CD14-positive monocyte (primary cell): ENCODE results near the gene SNX13. TPM values are rescaled to one million over a fixed set of nuclear protein-coding genes. Genes with fewer than 3 reads are reported as not detected.

Experiments used
- DNase-seq, 3 donors: peaks; one replicate each; pipeline ENCODE4 v3.0.0-alpha.2; 2011 to 2022
- H2AFZ ChIP-seq: 2 replicates; pipeline ENCODE4 v1.6.0; 2012; ENCODE audit warnings: mild to moderate bottlenecking, low read depth, low read length, inconsistent platforms; ENCODE audit not compliant: insufficient read depth, poor library complexity, severe bottlenecking
- H3K27ac ChIP-seq, 2 donors: 1 replicate in 1 of 2; 2 replicates in 1 of 2; pipeline ENCODE4 v1.5.1; 2012 to 2013; ENCODE audit warnings: low read length in 2 of 2, control low read depth in 1 of 2, inconsistent platforms in 1 of 2, low read depth in 1 of 2, mild to moderate bottlenecking in 1 of 2
- H3K27me3 ChIP-seq, 2 donors: one replicate each; pipeline versions ENCODE4 v1.6.0 to v1.6.1; 2011 to 2013; ENCODE audit warnings: low read length in 2 of 2; ENCODE audit not compliant: control insufficient read depth in 2 of 2, insufficient read depth in 2 of 2
- H3K36me3 ChIP-seq, 2 donors: replicated peaks in 1 of 2; 1 replicate in 1 of 2; 2 replicates in 1 of 2; pipeline versions ENCODE4 v1.5.1 to v1.6.1; 2012 to 2013; ENCODE audit warnings: low read length in 2 of 2, control low read depth in 1 of 2, inconsistent platforms in 1 of 2, mild to moderate bottlenecking in 1 of 2; ENCODE audit not compliant: insufficient read depth in 2 of 2, control insufficient read depth in 1 of 2
- H3K4me1 ChIP-seq, 2 donors: 1 replicate in 1 of 2; 2 replicates in 1 of 2; pipeline versions ENCODE4 v1.5.1 to v1.6.1; 2012 to 2013; ENCODE audit warnings: low read length in 2 of 2, control low read depth in 1 of 2, inconsistent platforms in 1 of 2, mild to moderate bottlenecking in 1 of 2, moderate library complexity in 1 of 2; ENCODE audit not compliant: insufficient read depth in 2 of 2, control insufficient read depth in 1 of 2
- H3K4me2 ChIP-seq: replicated peaks from 2 replicates; pipeline ENCODE3; 2012; ENCODE audit warnings: low read length, moderate library complexity, mild to moderate bottlenecking; ENCODE audit not compliant: poor library complexity, severe bottlenecking; ENCODE audit errors: extremely low read depth
- H3K4me3 ChIP-seq, 3 experiments: fragments of 200-600 bp in 1 of 3; sonication (generic) in 1 of 3; replicated peaks in 1 of 3; 1 replicate in 2 of 3; 2 replicates in 1 of 3; pipeline ENCODE4 v1.5.1; 2011 to 2013; ENCODE audit warnings: low read length in 3 of 3, mild to moderate bottlenecking in 3 of 3, control low read depth in 2 of 3, low read depth in 2 of 3, inconsistent platforms in 1 of 3, moderate library complexity in 1 of 3
- H3K79me2 ChIP-seq: 2 replicates; pipeline ENCODE4 v1.6.0; 2012; ENCODE audit warnings: mild to moderate bottlenecking, control low read depth, inconsistent platforms, low read length, moderate library complexity; ENCODE audit not compliant: insufficient read depth
- H3K9ac ChIP-seq: 2 replicates; pipeline ENCODE4 v1.6.0; 2017; ENCODE audit warnings: low read length, mild to moderate bottlenecking; ENCODE audit not compliant: insufficient read depth, poor library complexity, severe bottlenecking
- H3K9me3 ChIP-seq, 2 donors: replicated peaks in 1 of 2; 1 replicate in 1 of 2; 2 replicates in 1 of 2; pipeline versions ENCODE4 v1.5.1 to v1.6.1; 2012 to 2013; ENCODE audit warnings: low read length in 2 of 2, control low read depth in 1 of 2; ENCODE audit not compliant: control insufficient read depth in 1 of 2, insufficient read depth in 1 of 2
- H4K20me1 ChIP-seq: 2 replicates; pipeline ENCODE4 v1.6.0; 2012; ENCODE audit warnings: mild to moderate bottlenecking, low read length, control low read depth, moderate library complexity; ENCODE audit not compliant: insufficient read depth
- H3K27ac Mint-ChIP-seq, 7 donors: one replicate each; pipeline ENCODE4 v1.8.0; 2020; ENCODE audit warnings: mild to moderate bottlenecking in 7 of 7, mixed read lengths in 7 of 7, moderate library complexity in 6 of 7, inconsistent platforms in 2 of 7
- H3K27me3 Mint-ChIP-seq, 3 donors: one replicate each; pipeline ENCODE4 v1.8.0; 2021 to 2022; ENCODE audit warnings: low read depth in 3 of 3, mild to moderate bottlenecking in 3 of 3, mixed read lengths in 3 of 3, moderate library complexity in 3 of 3, inconsistent platforms in 1 of 3
- H3K36me3 Mint-ChIP-seq, 2 donors: one replicate each; pipeline ENCODE4 v1.8.0; 2020; ENCODE audit warnings: mixed read lengths in 2 of 2, inconsistent platforms in 1 of 2, mild to moderate bottlenecking in 1 of 2
- H3K4me1 Mint-ChIP-seq: one replicate; pipeline ENCODE4 v1.8.0; 2020; ENCODE audit warnings: mild to moderate bottlenecking, mixed read lengths
- H3K4me3 Mint-ChIP-seq, 2 donors: one replicate each; pipeline ENCODE4 v1.8.0; 2020; ENCODE audit warnings: mild to moderate bottlenecking in 2 of 2, mixed read lengths in 2 of 2, moderate library complexity in 1 of 2
- H3K9me3 Mint-ChIP-seq, 7 donors: one replicate each; pipeline ENCODE4 v1.8.0; 2020 to 2022; ENCODE audit warnings: mixed read lengths in 7 of 7, mild to moderate bottlenecking in 6 of 7, moderate library complexity in 6 of 7, inconsistent platforms in 2 of 7
- WGBS: methylation state at CpG from one replicate; pipeline ENCODE4 v1.1.5; 2013; ENCODE audit warnings: missing lambda C conversion rate; ENCODE audit not compliant: insufficient coverage; 5-methylcytosine and 5-hydroxymethylcytosine counted together
- intact Hi-C, 2 donors: fragments of 100-400 bp; cut with micrococcal nuclease; formaldehyde crosslinking; loops; one replicate each; pipeline versions ENCODE4 v1.15.0 to v1.15.1; 2023
- polyA plus RNA-seq, 3 donors: library from polyadenylated mRNA; depleted of rRNA in 1 of 3; unstranded in 2 of 3; stranded (reverse) in 1 of 3; fragments of 300-500 nt in 2 of 3; fragments of >200 nt in 1 of 3; fragmentation: Illumina TruSeq in 2 of 3; gene quantifications; 1 replicate in 2 of 3; 2 replicates in 1 of 3; pipeline ENCODE4 v1.2.3, GENCODE V29; 2012 to 2021
- TF ChIP-seq, protein P1 (sequence below): fragments of 200-600 bp; IDR thresholded peaks from one replicate; pipeline ENCODE4 v1.8.0; 2022; ENCODE audit warnings: antibody characterized with exemption, mild to moderate bottlenecking

The SNX13 gene
- polyA plus RNA-seq, 3 donors, result 12.1 to 31.3 (median 17.4) TPM

DNA sequence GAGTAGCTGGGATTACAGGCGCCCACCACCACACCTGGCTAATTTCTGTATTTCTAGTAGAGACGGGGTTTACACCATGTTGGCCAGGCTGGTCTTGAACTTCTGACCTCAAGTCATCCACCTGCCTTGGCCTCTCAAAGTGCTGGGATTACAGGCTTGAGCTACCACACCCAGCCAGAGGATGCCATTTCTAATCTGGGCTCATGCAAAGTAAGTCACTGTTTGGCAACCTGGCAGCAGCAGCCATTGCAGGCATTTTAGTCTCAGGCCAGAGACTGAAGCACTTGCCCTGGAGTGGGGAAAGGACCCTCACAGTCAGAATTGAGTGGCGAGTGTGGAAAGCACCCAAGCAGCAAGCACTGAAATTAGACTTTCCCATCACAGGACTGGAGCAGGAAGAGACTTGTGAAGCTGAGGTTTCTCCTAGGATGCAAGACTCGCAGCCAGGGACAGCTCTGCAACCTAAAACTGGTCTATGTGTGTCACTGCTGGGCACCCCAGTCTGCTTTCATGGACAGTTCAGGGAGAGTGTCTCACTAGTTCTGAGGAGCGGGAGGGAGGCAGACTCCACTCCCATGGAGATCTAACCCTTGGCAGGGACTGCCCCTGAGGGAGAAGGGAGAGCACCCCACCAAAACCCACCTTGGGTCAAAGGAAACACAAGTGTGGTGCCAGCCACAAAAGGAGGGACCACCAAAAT lies 27.6 kb downstream of the SNX13 start:
- Histone ChIP-seq H3K27ac (no peak overlapping the region), H3K27me3 (no peaks in the 10 kb centered on the region), H3K9me3 (peaks cover 0 to 11% of the 10 kb centered on the region in 2 donors), H3K4me3 (no peak overlapping the region), H3K36me3 (no peaks in the 10 kb centered on the region), H3K79me2 (peaks cover 99% of the 10 kb centered on the region), H3K4me2 (no peak overlapping the region), H2AFZ (no peak overlapping the region), H3K4me1 (no peaks in the 10 kb centered on the region), H3K9ac (no peak overlapping the region), H4K20me1 (peaks cover 100% of the 10 kb centered on the region)
- peaks cover 7% of the 10 kb centered on the region for H3K4me1 Mint-ChIP-seq
- no peak for DNase-seq
- H3K9me3 Mint-ChIP-seq, result peaks cover 0 to 6% (median 2%) of the 10 kb centered on the region in 7 donors
- no peak overlapping the region for H3K4me3 Mint-ChIP-seq
- TF ChIP-seq, protein P1, sequence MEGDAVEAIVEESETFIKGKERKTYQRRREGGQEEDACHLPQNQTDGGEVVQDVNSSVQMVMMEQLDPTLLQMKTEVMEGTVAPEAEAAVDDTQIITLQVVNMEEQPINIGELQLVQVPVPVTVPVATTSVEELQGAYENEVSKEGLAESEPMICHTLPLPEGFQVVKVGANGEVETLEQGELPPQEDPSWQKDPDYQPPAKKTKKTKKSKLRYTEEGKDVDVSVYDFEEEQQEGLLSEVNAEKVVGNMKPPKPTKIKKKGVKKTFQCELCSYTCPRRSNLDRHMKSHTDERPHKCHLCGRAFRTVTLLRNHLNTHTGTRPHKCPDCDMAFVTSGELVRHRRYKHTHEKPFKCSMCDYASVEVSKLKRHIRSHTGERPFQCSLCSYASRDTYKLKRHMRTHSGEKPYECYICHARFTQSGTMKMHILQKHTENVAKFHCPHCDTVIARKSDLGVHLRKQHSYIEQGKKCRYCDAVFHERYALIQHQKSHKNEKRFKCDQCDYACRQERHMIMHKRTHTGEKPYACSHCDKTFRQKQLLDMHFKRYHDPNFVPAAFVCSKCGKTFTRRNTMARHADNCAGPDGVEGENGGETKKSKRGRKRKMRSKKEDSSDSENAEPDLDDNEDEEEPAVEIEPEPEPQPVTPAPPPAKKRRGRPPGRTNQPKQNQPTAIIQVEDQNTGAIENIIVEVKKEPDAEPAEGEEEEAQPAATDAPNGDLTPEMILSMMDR, result no peak
- peak overlapping the region in 2 of 7 donors; percentile 6 to 26 for H3K27ac Mint-ChIP-seq
- peaks cover 0 to 3% (median 0%) of the 10 kb centered on the region in 3 donors for H3K27me3 Mint-ChIP-seq
- H3K36me3 Mint-ChIP-seq, result peaks cover 3 to 15% of the 10 kb centered on the region in 2 donors
- intact Hi-C loops, result no loop called here
- WGBS, result 93% methylated on average over 5 of the region's 5 CpGs

DNA sequence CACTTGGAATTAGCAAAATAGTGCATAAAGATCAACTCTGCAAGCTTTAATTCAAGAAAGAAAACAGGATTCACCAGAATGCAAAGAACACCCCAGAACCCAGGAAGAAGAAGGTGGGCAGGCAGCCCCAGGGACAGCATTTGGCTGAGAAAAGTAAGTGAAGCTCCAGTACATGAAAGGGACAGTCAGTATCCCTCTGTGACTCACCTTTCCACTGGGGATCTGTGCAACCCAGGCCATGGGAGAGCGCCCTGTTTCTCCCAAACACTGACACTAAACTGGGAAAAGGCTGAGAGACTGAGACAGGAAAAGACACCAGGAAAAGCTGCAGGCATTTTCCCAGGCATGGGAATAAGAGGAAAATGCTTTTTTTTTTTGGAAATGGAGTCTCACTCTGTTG lies 28.2 kb downstream of the SNX13 start:
- H3K4me1 Mint-ChIP-seq, result peaks cover 7% of the 10 kb centered on the region
- Histone ChIP-seq H3K9ac (no peak overlapping the region), H3K4me2 (no peak overlapping the region), H2AFZ (no peak overlapping the region), H3K79me2 (peaks cover 99% of the 10 kb centered on the region), H3K27me3 (no peaks in the 10 kb centered on the region), H3K27ac (no peak overlapping the region), H4K20me1 (peaks cover 100% of the 10 kb centered on the region), H3K4me3 (no peak overlapping the region), H3K4me1 (no peaks in the 10 kb centered on the region), H3K36me3 (no peaks in the 10 kb centered on the region), H3K9me3 (peaks cover 0 to 6% of the 10 kb centered on the region in 2 donors)
- H3K4me3 Mint-ChIP-seq, result no peak overlapping the region
- peaks cover 0 to 5% (median 2%) of the 10 kb centered on the region in 7 donors for H3K9me3 Mint-ChIP-seq
- TF ChIP-seq, protein P1, result no peak
- DNase-seq, result no peak
- intact Hi-C loops, result no loop called here
- no CpG with 5 or more reads among the region's 1 CpG for WGBS
- H3K36me3 Mint-ChIP-seq, result peaks cover 5 to 16% of the 10 kb centered on the region in 2 donors
- H3K27me3 Mint-ChIP-seq, result peaks cover 0 to 3% (median 0%) of the 10 kb centered on the region in 3 donors
- H3K27ac Mint-ChIP-seq, result no peak overlapping the region
